K562 (cell line): ENCODE results near the gene DGCR2. TPM values are rescaled to one million over a fixed set of nuclear protein-coding genes. Genes with fewer than 3 reads are reported as not detected.
A peak's percentile ranks its signal among the peaks of the same experiment; 100 is the strongest.

Experiments
- ATAC-seq: fragments of 200-7000 bp; cut with Tn5 transposase; 3 replicates; pipeline ENCODE4 v1.9.1; 2020; ENCODE audit warnings: moderate library complexity
- BruUV-seq: library from RNA; stranded (reverse); fragments of 400-500 nt; replicated peaks from 2 replicates; lab custom pipeline; 2021; lab: Mats Ljungman, UMichigan
- CTCF ChIA-PET: fragments of 300-600 bp; formaldehyde crosslinking; extraction: SDS; loops from one replicate; lab custom pipeline; 2021; ENCODE audit warnings: low intra/inter-chr PET ratio; lab: Yijun Ruan, JAX
- POLR2A ChIA-PET: fragments of 300-600, 350-650 bp; sonication (Branson Sonifier 250); formaldehyde crosslinking; extraction: SDS; loops from one replicate; lab custom pipeline; 2021; ENCODE audit warnings: antibody characterized with exemption, inconsistent platforms; lab: Yijun Ruan, JAX
- DNase-seq, 4 experiments: peaks; one replicate each; pipeline versions ENCODE4 v3.0.0 to v3.0.0-alpha.2; 2011 to 2018; ENCODE audit warnings: low spot score in 3 of 4, mixed read lengths in 3 of 4; ENCODE audit errors: extremely low read depth in 1 of 4
- FAIRE-seq: peaks from 2 replicates; lab custom pipeline; 2011; peaks lifted over from hg19 to GRCh38; lab: Jason Lieb, UNC
- H2AFZ ChIP-seq: 2 replicates; pipeline ENCODE4 v1.6.0; 2011; ENCODE audit warnings: low read depth, low read length, control low read depth, inconsistent platforms
- H3K27ac ChIP-seq: fragments of 200-600 bp; 3 replicates; pipeline ENCODE4 v1.8.0; 2011; ENCODE audit warnings: low read depth, mild to moderate bottlenecking, control low read depth, inconsistent platforms, low read length, moderate library complexity, mixed read lengths; ENCODE audit errors: extremely low read depth
- H3K27me3 ChIP-seq, 2 experiments: fragments of 300-600 bp in 1 of 2; 2 replicates in 1 of 2; 3 replicates in 1 of 2; pipeline versions ENCODE4 v1.6.0 to v1.8.0; 2011; ENCODE audit warnings: inconsistent platforms in 2 of 2, low read length in 2 of 2, mild to moderate bottlenecking in 1 of 2, mixed read lengths in 1 of 2, moderate library complexity in 1 of 2; ENCODE audit not compliant: control insufficient read depth in 2 of 2, insufficient read depth in 2 of 2
- H3K36me3 ChIP-seq: fragments of 300-600 bp; 3 replicates; pipeline ENCODE4 v1.8.0; 2011; ENCODE audit warnings: mild to moderate bottlenecking, low read length, inconsistent platforms; ENCODE audit not compliant: control insufficient read depth, insufficient read depth
- H3K4me1 ChIP-seq, 2 experiments: fragments of 200-600 bp in 1 of 2; replicated peaks in 1 of 2; 2 replicates in 1 of 2; 3 replicates in 1 of 2; pipeline versions ENCODE4 v1.5.1 to v1.8.0; 2011; ENCODE audit warnings: inconsistent platforms in 2 of 2, low read length in 2 of 2, mild to moderate bottlenecking in 1 of 2, mixed read lengths in 1 of 2, moderate library complexity in 1 of 2; ENCODE audit not compliant: control insufficient read depth in 2 of 2, insufficient read depth in 2 of 2
- H3K4me2 ChIP-seq: 2 replicates; pipeline ENCODE4 v1.6.1; 2011; ENCODE audit warnings: low read length, control low read depth, inconsistent platforms, mixed read lengths; ENCODE audit not compliant: insufficient read depth
- H3K4me3 ChIP-seq: fragments of 200-600 bp; sonication (generic), shearing (Covaris generic); 2 replicates; pipeline ENCODE4 v1.5.1; 2016; ENCODE audit warnings: control low read depth, inconsistent platforms
- H3K79me2 ChIP-seq: fragments of 200-600 bp; 3 replicates; pipeline ENCODE4 v1.8.0; 2011; ENCODE audit warnings: low read length, inconsistent platforms; ENCODE audit not compliant: control insufficient read depth, insufficient read depth
- H3K9ac ChIP-seq, 2 experiments: 2 replicates each; pipeline versions ENCODE4 v1.6.0 to v1.6.1; 2011; ENCODE audit warnings: low read depth in 2 of 2, low read length in 2 of 2, control low read depth in 1 of 2, inconsistent platforms in 1 of 2, mild to moderate bottlenecking in 1 of 2, mixed read lengths in 1 of 2; ENCODE audit not compliant: insufficient read depth in 1 of 2
- H3K9me1 ChIP-seq: one replicate; pipeline ENCODE4 v1.6.0; 2011; ENCODE audit warnings: inconsistent platforms, mild to moderate bottlenecking, low read length, moderate library complexity; ENCODE audit not compliant: control insufficient read depth, insufficient read depth
- H3K9me3 ChIP-seq: replicated peaks from 2 replicates; pipeline ENCODE4 v1.5.1; 2011; ENCODE audit warnings: low read depth, low read length, inconsistent platforms; ENCODE audit not compliant: control insufficient read depth, insufficient read depth
- H4K20me1 ChIP-seq: replicated peaks from 2 replicates; pipeline ENCODE4 v1.6.1; 2011; ENCODE audit warnings: low read length, inconsistent platforms, mixed read lengths; ENCODE audit not compliant: control insufficient read depth, insufficient read depth
- CHD1 ChIP-seq: fragments of 200-600 bp; sonication (generic); IDR thresholded peaks from one replicate; pipeline ENCODE4 v1.6.1; 2012; ENCODE audit warnings: mild to moderate bottlenecking, moderate library complexity, low read length, inconsistent platforms
- ELF1 ChIP-seq: fragments of 200-800 bp; sonication (Bioruptor generic); IDR thresholded peaks from 2 replicates; pipeline ENCODE4 v1.6.1; 2016; ENCODE audit warnings: missing genetic modification characterization, missing compliant biosample characterization
- RBM34 ChIP-seq: fragments of 200-400 bp; formaldehyde crosslinking; IDR thresholded peaks from 2 replicates; pipeline ENCODE4 v1.6.1; 2018; ENCODE audit warnings: low read length, borderline replicate concordance; ENCODE audit not compliant: insufficient read depth
- SIN3A ChIP-seq, 2 experiments: fragments of 150-350 bp in 1 of 2; IDR thresholded peaks; 2 replicates each; pipeline ENCODE4 v1.6.1; 2011 to 2016; ENCODE audit warnings: borderline replicate concordance in 2 of 2, low read depth in 2 of 2, low read length in 2 of 2, mild to moderate bottlenecking in 2 of 2, moderate library complexity in 2 of 2; ENCODE audit not compliant: control insufficient read depth in 1 of 2
- TEAD4 ChIP-seq, 2 experiments: sonication (generic) in 1 of 2; formaldehyde crosslinking in 1 of 2; IDR thresholded peaks; 2 replicates each; pipeline versions ENCODE4 v1.6.1 to v1.8.0; 2012 to 2022; ENCODE audit warnings: borderline replicate concordance in 1 of 2, inconsistent platforms in 1 of 2, low read length in 1 of 2, mild to moderate bottlenecking in 1 of 2, missing genetic modification reagents in 1 of 2
- ZBED1 ChIP-seq: IDR thresholded peaks from 2 replicates; pipeline ENCODE4 v1.6.1; 2014
- WGBS: fragments of 100-300 bp; shearing (Covaris generic); methylation state at CpG from one replicate; pipeline ENCODE4 v1.1.6; 2016; ENCODE audit warnings: low coverage, mixed read lengths; ENCODE audit not compliant: insufficient coverage; ENCODE audit errors: missing lambda C conversion rate; 5-methylcytosine and 5-hydroxymethylcytosine counted together
- in situ Hi-C: fragments of 300-500 bp; cut with MboI; formaldehyde crosslinking; loops from 4 replicates; pipeline ENCODE4 v1.15.0; 2018; ENCODE audit warnings: inconsistent platforms, mixed read lengths
- intact Hi-C: fragments of 100-400 bp; cut with micrococcal nuclease; formaldehyde crosslinking; loops from 2 replicates; pipeline ENCODE4 v1.14.2; 2022
- polyA plus RNA-seq, 8 experiments: library from polyadenylated mRNA; depleted of rRNA in 4 of 8; stranded (reverse) in 5 of 8; unstranded in 3 of 8; fragments of >200 nt; fragmentation: Nextera tagmentation in 2 of 8; fragmentation: Illumina TruSeq in 1 of 8; extraction: Ambion mirVana in 2 of 8; extraction: Trizol in 1 of 8; gene quantifications; 2 replicates each; pipeline versions ENCODE4 v1.2.1 to v1.2.3, GENCODE V29; 2011 to 2014; ENCODE audit warnings: inconsistent platforms in 1 of 8, missing spikeins in 1 of 8
- total RNA-seq, 7 experiments: library from RNA; depleted of rRNA in 6 of 7; stranded (reverse); fragments of >200 nt in 6 of 7; fragmentation: Illumina TruSeq in 2 of 7; extraction: Trizol in 2 of 7; gene quantifications; 2 replicates each; pipeline versions ENCODE4 v1.2.1 to v1.2.3, GENCODE V29; 2011 to 2021; ENCODE audit warnings: low replicate concordance in 1 of 7
- TF ChIP-seq, protein P1 (sequence below), 2 experiments: fragments of 450-650 bp; IDR thresholded peaks; 2 replicates each; pipeline ENCODE4 v1.6.1; 2016
- TF ChIP-seq, protein P2 (sequence below), 2 experiments: fragments of 450-650 bp; IDR thresholded peaks; 2 replicates each; pipeline ENCODE4 v1.6.1; 2018; ENCODE audit warnings: mild to moderate bottlenecking in 2 of 2, low read depth in 1 of 2; ENCODE audit not compliant: partially characterized antibody in 2 of 2
- TF ChIP-seq, protein P3 (sequence below), 2 experiments: fragments of 450-650 bp in 1 of 2; sonication (generic) in 1 of 2; formaldehyde crosslinking; conservative IDR thresholded peaks; 2 replicates each; pipeline versions ENCODE4 v1.4.0 to v1.8.1; 2020 to 2022; ENCODE audit warnings: mild to moderate bottlenecking in 1 of 2, missing genetic modification reagents in 1 of 2

The DGCR2 gene
- total and polyA plus RNA-seq, 9 of the 15 experiments (the other 6 are each of a cell fraction or from before 2014, with no cell fraction given) = 0.69 to 101 (median 56.4) TPM

DNA sequence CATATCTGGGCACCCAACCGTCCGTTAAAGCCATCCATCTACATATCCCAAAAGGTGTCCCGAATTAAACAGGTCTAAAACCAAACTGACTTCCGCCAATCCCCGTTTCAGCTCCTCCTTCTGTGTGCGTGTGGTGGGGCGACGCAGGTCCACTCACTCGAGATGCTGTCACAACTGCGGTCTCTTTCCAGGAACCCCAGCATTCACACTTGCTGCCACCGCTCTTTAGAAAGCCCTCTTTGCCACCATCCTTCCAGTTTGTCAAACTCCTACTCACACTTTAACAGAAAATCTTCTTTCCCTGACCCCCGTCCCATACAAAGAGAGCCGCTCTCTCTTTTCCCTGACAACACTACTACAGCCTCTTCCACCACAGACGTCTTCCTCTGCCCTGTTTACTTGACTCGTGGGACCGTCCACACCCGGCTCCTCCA is 21.8 kb upstream of the DGCR2 start:
- peak overlapping the region; percentile 59 for H3K4me3 ChIP-seq
- peaks cover 14 to 26% of the 10 kb centered on the region in 2 experiments; a peak in 4 of 5 replicates for H3K27me3 ChIP-seq
- ATAC-seq = peak; percentile 48
- H3K79me2 ChIP-seq = peaks cover 15% of the 10 kb centered on the region
- WGBS = under 1% methylated on average over 17 of the region's 17 CpGs
- intact Hi-C loops = loop anchor here (1.0 to 2.0 kb wide), 9 partner anchors 22 to 486 kb away; partner anchors contain the start of genes CDC45, CLTCL1, DGCR2 and UFD1
- in situ Hi-C loops = no loop called here
- H3K9ac ChIP-seq = peak overlapping the region; percentile 74 to 92
- peak overlapping the region; percentile 50 for H3K27ac ChIP-seq
- H4K20me1 ChIP-seq = 0 out of 2 replicates have a peak, but pooled peaks cover 3% of the 10 kb centered on the region
- ChIA-PET POLR2A (interaction anchor here (0.6 to 6.1 kb wide), 33 partner anchors 8 to 1388 kb away, joined by 3 to 54 read pairs (median 3); partner anchors contain the start of genes CDC45, DGCR2 and TSSK2), CTCF (interaction anchor here (0.7 to 3.1 kb wide), 5 partner anchors 29 to 488 kb away, joined by 3 to 26 read pairs (median 3); no protein-coding TSS in a partner anchor)
- H3K9me1 ChIP-seq = peaks cover 4% of the 10 kb centered on the region
- FAIRE-seq = no peak
- peak; percentile 79 to 82 (median 80) for DNase-seq
- peak overlapping the region; percentile 96 for H3K4me2 ChIP-seq
- TSS peak; percentile 62 for BruUV-seq
- peaks cover 4 to 19% of the 10 kb centered on the region in 2 experiments; a peak in 4 of 5 replicates for H3K4me1 ChIP-seq
- no peaks in the 10 kb centered on the region for H3K9me3 ChIP-seq
- H2AFZ ChIP-seq = peak overlapping the region; percentile 80
- peaks cover 39% of the 10 kb centered on the region for H3K36me3 ChIP-seq
- no peak for TF ChIP-seq ZBED1
- TF ChIP-seq SIN3A (IDR thresholded peaks at IDR 0.05; ENCODE audit: borderline replicate concordance in 2 of 2, control insufficient read depth in 1 of 2, low read depth in 2 of 2, low read length in 2 of 2) = peak in 1 of 2 experiments; percentile 65; a peak in 1 of 4 replicates
- TF ChIP-seq TEAD4 (IDR thresholded peaks at IDR 0.05; ENCODE audit: low read length) = no peak
- no peak for TF ChIP-seq TEAD4 (CRISPR knock-in tag; IDR thresholded peaks at IDR 0.05; ENCODE audit: borderline replicate concordance)
- peak; percentile 89 for TF ChIP-seq CHD1
- TF ChIP-seq, protein P1, sequence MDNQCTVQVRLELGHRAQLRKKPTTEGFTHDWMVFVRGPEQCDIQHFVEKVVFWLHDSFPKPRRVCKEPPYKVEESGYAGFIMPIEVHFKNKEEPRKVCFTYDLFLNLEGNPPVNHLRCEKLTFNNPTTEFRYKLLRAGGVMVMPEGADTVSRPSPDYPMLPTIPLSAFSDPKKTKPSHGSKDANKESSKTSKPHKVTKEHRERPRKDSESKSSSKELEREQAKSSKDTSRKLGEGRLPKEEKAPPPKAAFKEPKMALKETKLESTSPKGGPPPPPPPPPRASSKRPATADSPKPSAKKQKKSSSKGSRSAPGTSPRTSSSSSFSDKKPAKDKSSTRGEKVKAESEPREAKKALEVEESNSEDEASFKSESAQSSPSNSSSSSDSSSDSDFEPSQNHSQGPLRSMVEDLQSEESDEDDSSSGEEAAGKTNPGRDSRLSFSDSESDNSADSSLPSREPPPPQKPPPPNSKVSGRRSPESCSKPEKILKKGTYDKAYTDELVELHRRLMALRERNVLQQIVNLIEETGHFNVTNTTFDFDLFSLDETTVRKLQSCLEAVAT (IDR thresholded peaks at IDR 0.05) = peak; percentile 54 to 83; a peak in 3 of 4 replicates
- TF ChIP-seq, protein P2, sequence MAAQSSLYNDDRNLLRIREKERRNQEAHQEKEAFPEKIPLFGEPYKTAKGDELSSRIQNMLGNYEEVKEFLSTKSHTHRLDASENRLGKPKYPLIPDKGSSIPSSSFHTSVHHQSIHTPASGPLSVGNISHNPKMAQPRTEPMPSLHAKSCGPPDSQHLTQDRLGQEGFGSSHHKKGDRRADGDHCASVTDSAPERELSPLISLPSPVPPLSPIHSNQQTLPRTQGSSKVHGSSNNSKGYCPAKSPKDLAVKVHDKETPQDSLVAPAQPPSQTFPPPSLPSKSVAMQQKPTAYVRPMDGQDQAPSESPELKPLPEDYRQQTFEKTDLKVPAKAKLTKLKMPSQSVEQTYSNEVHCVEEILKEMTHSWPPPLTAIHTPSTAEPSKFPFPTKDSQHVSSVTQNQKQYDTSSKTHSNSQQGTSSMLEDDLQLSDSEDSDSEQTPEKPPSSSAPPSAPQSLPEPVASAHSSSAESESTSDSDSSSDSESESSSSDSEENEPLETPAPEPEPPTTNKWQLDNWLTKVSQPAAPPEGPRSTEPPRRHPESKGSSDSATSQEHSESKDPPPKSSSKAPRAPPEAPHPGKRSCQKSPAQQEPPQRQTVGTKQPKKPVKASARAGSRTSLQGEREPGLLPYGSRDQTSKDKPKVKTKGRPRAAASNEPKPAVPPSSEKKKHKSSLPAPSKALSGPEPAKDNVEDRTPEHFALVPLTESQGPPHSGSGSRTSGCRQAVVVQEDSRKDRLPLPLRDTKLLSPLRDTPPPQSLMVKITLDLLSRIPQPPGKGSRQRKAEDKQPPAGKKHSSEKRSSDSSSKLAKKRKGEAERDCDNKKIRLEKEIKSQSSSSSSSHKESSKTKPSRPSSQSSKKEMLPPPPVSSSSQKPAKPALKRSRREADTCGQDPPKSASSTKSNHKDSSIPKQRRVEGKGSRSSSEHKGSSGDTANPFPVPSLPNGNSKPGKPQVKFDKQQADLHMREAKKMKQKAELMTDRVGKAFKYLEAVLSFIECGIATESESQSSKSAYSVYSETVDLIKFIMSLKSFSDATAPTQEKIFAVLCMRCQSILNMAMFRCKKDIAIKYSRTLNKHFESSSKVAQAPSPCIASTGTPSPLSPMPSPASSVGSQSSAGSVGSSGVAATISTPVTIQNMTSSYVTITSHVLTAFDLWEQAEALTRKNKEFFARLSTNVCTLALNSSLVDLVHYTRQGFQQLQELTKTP (IDR thresholded peaks at IDR 0.05; ENCODE audit: low read depth in 1 of 2, partially characterized antibody in 2 of 2) = peak in 1 of 2 experiments; percentile 11
- TF ChIP-seq RBM34 = no peak
- TF ChIP-seq, protein P3, sequence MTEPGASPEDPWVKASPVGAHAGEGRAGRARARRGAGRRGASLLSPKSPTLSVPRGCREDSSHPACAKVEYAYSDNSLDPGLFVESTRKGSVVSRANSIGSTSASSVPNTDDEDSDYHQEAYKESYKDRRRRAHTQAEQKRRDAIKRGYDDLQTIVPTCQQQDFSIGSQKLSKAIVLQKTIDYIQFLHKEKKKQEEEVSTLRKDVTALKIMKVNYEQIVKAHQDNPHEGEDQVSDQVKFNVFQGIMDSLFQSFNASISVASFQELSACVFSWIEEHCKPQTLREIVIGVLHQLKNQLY (CRISPR knock-in tag; conservative IDR thresholded peaks at IDR 0.05) = 0 out of 4 replicates have a peak, but pooled peaks of 1 of the 2 experiments have one; percentile 38
- TF ChIP-seq ELF1 = 0 out of 2 replicates have a peak, but pooled peaks have one; percentile 56
